Prostate gland (tissue), 2 donors: ENCODE data around the gene TLK2. TPM values are rescaled to one million over a fixed set of nuclear protein-coding genes. Genes with fewer than 3 reads are reported as not detected.
"Not testable (repeated sequence)": the region's sequence is repeated elsewhere in the genome, so short reads cannot be mapped to it uniquely, and the experiment has no call there.

ENCODE experiments used
- DNase-seq: peaks from one replicate; pipeline ENCODE4 v3.0.0-alpha.2; 2019; ENCODE audit warnings: low spot score
- H3K27ac ChIP-seq, 2 donors: fragments of 200-600 bp; sonication (generic); 2 replicates each; pipeline ENCODE4 v1.5.1; 2017 to 2019
- H3K27me3 ChIP-seq: fragments of 200-600 bp; sonication (generic); replicated peaks from 2 replicates; pipeline ENCODE4 v1.5.1; 2019; ENCODE audit not compliant: insufficient read depth
- H3K36me3 ChIP-seq, 2 donors: fragments of 200-600 bp; sonication (generic); 1 replicate in 1 of 2; 2 replicates in 1 of 2; pipeline versions ENCODE4 v1.5.1 to v1.8.1; 2017 to 2019
- H3K4me1 ChIP-seq: fragments of 200-600 bp; sonication (generic); replicated peaks from 2 replicates; pipeline ENCODE4 v1.5.1; 2019
- H3K4me3 ChIP-seq, 2 donors: fragments of 200-600 bp; sonication (generic); 2 replicates each; pipeline ENCODE4 v1.5.1; 2017 to 2019
- H3K9me3 ChIP-seq: fragments of 200-600 bp; sonication (generic); 2 replicates; pipeline ENCODE4 v1.5.1; 2017
- POLR2A ChIP-seq: fragments of 450-650 bp; IDR thresholded peaks from one replicate; pipeline ENCODE4 v1.6.1; 2016; ENCODE audit warnings: antibody characterized with exemption, mild to moderate bottlenecking
- POLR2AphosphoS5 ChIP-seq: sonication (generic); formaldehyde crosslinking; IDR thresholded peaks from one replicate; pipeline ENCODE4 v1.6.1; 2017; ENCODE audit warnings: antibody characterized with exemption
- WGBS: methylation state at CpG from one replicate; pipeline ENCODE4 v1.1.5; 2018; 5-methylcytosine and 5-hydroxymethylcytosine counted together
- intact Hi-C: fragments of 100-400 bp; cut with DNase I; formaldehyde crosslinking; loops from one replicate; pipeline ENCODE4 v1.14.2; 2022
- total RNA-seq, 2 donors: library from RNA; depleted of rRNA; stranded (reverse); fragments of >200 nt; gene quantifications; one replicate each; pipeline ENCODE4 v1.1.0, GENCODE V29; 2016
- TF ChIP-seq, protein P1 (sequence below), 4 experiments: fragments of 200-600 bp in 2 of 4; fragments of 450-650 bp in 2 of 4; sonication (generic) in 2 of 4; IDR thresholded peaks; 1 replicate in 3 of 4; 2 replicates in 1 of 4; pipeline ENCODE4 v1.5.1; 2016 to 2019; ENCODE audit warnings: antibody characterized with exemption in 4 of 4, mild to moderate bottlenecking in 2 of 4, moderate library complexity in 2 of 4

The TLK2 gene
- total RNA-seq, 2 donors from 2014 or later: 24.1 to 47.6 TPM

DNA sequence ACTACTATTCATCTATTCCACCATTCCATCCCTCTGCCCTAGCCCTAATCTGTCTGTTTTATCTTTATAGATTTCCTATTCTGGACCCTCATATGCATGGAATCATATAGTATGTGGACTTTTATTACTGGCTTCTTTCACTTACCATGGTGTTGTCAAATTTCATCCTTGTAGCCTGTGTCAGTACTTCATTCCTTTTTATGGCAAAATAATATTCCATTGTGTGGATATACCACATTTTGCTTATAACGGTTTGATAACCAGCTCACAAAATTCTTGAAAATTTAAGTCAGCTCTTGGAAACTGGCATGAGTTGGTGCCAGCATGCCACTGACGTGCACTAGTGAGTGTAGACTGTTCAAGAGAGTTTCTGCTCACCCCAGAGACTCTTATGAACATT, 118.5 kb downstream of the TLK2 start:
- H3K4me3 ChIP-seq: no peak overlapping the region
- no peak overlapping the region for H3K27ac ChIP-seq
- no peaks in the 10 kb centered on the region for H3K4me1 ChIP-seq
- TF ChIP-seq, protein P1, sequence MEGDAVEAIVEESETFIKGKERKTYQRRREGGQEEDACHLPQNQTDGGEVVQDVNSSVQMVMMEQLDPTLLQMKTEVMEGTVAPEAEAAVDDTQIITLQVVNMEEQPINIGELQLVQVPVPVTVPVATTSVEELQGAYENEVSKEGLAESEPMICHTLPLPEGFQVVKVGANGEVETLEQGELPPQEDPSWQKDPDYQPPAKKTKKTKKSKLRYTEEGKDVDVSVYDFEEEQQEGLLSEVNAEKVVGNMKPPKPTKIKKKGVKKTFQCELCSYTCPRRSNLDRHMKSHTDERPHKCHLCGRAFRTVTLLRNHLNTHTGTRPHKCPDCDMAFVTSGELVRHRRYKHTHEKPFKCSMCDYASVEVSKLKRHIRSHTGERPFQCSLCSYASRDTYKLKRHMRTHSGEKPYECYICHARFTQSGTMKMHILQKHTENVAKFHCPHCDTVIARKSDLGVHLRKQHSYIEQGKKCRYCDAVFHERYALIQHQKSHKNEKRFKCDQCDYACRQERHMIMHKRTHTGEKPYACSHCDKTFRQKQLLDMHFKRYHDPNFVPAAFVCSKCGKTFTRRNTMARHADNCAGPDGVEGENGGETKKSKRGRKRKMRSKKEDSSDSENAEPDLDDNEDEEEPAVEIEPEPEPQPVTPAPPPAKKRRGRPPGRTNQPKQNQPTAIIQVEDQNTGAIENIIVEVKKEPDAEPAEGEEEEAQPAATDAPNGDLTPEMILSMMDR (IDR thresholded peaks at IDR 0.05): no peak
- no peak for TF ChIP-seq POLR2AphosphoS5
- TF ChIP-seq POLR2A: no peak
- no peaks in the 10 kb centered on the region for H3K36me3 ChIP-seq
- no peaks in the 10 kb centered on the region for H3K9me3 ChIP-seq
- WGBS: 93% methylated on average over 2 of the region's 2 CpGs
- no peak for DNase-seq
- intact Hi-C loops: no loop called here
- no peaks in the 10 kb centered on the region for H3K27me3 ChIP-seq

DNA sequence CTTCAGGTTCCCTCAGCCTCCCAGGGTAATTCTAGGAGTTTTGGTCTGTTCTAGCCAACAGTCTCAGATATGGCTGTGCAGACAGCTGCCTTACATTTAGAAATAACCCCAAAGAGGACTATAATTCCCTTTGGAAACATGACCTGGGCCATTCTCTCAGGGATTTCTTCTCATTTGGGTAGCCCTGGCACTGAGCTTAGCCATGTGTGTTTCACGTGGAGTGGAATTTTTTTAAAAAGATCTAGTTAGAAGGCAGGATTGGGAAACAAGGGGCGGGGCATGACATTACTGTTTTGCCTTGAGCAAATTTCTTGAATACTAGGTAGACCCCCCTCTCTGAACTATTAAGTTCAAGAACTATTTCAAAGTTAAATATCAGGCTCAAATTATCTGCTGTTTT, 119.3 kb downstream of the TLK2 start:
- no peaks in the 10 kb centered on the region for H3K36me3 ChIP-seq
- WGBS: 72% methylated on average over 2 of the region's 2 CpGs
- no peak for DNase-seq
- intact Hi-C loops: no loop called here
- H3K4me1 ChIP-seq: no peaks in the 10 kb centered on the region
- H3K4me3 ChIP-seq: no peak overlapping the region
- no peak overlapping the region for H3K27ac ChIP-seq
- no peaks in the 10 kb centered on the region for H3K27me3 ChIP-seq
- TF ChIP-seq POLR2A: no peak
- no peaks in the 10 kb centered on the region for H3K9me3 ChIP-seq

DNA sequence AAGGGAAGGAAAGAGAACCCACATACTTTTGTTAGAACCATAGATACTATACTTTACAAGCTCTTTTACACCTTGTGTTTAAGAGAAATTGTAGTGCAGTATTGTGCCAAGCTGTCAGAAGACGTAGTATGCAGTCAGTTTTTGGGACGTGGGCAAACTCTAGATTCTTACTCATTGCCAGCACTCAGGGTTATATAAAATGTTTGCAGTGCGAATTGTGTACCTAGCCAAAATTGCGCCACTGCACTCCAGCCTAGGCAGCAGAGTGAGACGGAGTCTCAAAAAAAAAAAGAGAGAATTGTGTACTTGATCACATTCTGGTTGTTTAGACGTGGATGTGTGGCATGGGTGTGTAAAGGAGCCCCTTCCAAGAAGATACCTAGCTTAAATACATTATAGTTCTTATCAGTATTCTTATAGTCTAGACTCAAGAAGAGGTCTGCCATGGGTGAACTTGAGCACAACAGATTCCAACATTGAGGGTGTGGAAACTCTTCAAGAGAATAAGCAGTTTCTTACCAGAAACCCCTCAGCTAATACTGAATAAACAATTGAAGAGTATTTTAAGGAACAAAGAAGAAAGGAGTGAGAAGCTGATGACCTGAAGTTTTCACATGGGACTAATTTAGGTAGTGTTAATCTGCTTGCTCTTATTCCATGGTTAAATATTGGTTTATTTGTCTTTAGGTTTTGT, 121.5 kb downstream of the TLK2 start:
- Histone ChIP-seq H3K9me3 (no peaks in the 10 kb centered on the region), H3K27me3 (no peaks in the 10 kb centered on the region), H3K4me3 (no peak overlapping the region), H3K36me3 (no peaks in the 10 kb centered on the region), H3K4me1 (no peaks in the 10 kb centered on the region), H3K27ac (no peak overlapping the region)
- WGBS: 81% methylated on average over 6 of the region's 6 CpGs
- TF ChIP-seq POLR2A (no peak), POLR2AphosphoS5 (no peak)
- TF ChIP-seq, protein P1 (IDR thresholded peaks at IDR 0.05): no peak
- no peak for DNase-seq
- intact Hi-C loops: no loop called here

DNA sequence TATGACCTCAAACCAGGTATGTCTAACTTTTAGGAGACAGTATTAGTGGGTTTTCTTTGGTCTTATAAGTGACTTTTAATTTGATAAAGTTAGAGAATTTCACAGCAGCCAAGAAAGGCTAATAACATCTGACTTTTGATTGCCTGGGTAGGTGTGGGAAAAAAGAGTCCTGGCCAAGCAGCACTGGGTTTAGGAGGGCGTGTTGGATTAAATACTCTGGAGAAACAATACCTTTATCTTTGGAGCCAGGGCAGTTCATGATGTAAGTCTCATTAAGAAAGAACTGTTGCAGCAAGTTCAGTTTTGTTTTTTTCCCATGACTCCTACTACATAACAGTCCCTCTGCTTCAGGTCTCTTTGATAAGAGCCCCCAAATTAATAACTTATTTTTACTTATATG, 122.2 kb downstream of the TLK2 start:
- intact Hi-C loops: no loop called here
- Histone ChIP-seq H3K36me3 (no peaks in the 10 kb centered on the region), H3K27me3 (no peaks in the 10 kb centered on the region), H3K9me3 (no peaks in the 10 kb centered on the region), H3K27ac (no peak overlapping the region), H3K4me3 (no peak overlapping the region), H3K4me1 (no peaks in the 10 kb centered on the region)
- DNase-seq: no peak
- 59% methylated on average over 1 of the region's 1 CpG for WGBS
- TF ChIP-seq POLR2A (no peak), POLR2AphosphoS5 (no peak)
- TF ChIP-seq, protein P1 (IDR thresholded peaks at IDR 0.05): no peak

DNA sequence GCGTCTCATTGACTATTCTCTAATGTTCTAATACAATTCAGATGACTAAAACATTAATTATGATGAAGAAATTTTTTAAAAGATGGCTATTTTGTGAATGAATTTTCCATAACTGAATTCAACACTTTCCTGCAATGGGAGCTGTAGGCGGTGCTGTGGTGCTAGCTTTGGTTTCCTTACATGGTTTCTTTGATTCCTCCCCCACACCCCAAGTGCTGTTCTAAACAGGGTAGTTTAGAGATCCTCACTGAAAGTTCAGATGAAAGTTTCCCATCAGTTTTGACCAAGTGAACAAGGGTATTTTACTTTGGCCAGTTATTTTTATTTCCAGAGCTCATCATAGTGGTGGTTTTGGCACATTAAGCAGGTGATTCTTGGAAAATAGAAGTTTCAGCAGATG, 122.8 kb downstream of the TLK2 start:
- H3K4me1 ChIP-seq: no peaks in the 10 kb centered on the region
- no peak overlapping the region for H3K4me3 ChIP-seq
- no peaks in the 10 kb centered on the region for H3K9me3 ChIP-seq
- intact Hi-C loops: no loop called here
- no peak overlapping the region for H3K27ac ChIP-seq
- no peak for TF ChIP-seq POLR2A
- TF ChIP-seq, protein P1 (IDR thresholded peaks at IDR 0.05): no peak
- TF ChIP-seq POLR2AphosphoS5: no peak
- DNase-seq: no peak
- no peaks in the 10 kb centered on the region for H3K27me3 ChIP-seq
- no peaks in the 10 kb centered on the region for H3K36me3 ChIP-seq
- WGBS: 88% methylated on average over 2 of the region's 2 CpGs

DNA sequence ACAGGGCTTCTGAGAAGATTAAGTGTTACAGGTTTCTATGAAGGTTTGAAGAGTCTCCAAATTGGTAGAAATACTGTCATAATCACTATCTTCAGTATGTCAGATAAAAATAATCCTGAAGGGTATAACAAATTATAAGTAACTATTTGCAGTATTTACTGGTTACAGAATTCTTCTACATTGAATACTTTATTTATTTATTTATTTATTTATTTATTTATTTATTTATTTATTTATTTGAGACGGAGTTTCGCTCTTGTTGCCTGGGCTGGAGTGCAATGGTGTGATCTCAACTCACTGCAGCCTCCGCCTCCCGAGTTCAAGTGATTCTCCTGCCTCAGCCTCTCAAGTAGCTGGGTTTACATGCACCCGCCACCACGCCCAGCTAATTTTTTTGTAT, 125.2 kb downstream of the TLK2 start:
- H3K36me3 ChIP-seq: not testable (repeated sequence)

More for the DNA sequence above, 125.2 kb downstream of the TLK2 start:
- H3K27me3 ChIP-seq, DNase-seq, intact Hi-C loops, H3K4me1 ChIP-seq, H3K9me3 ChIP-seq, H3K4me3 ChIP-seq, H3K27ac ChIP-seq: not testable (repeated sequence)
- 95% methylated on average over 6 of the region's 6 CpGs for WGBS
